HCT116 (cell line): ENCODE measurements around the gene UNC80. TPM values are rescaled to one million over a fixed set of nuclear protein-coding genes. Genes with fewer than 3 reads are reported as not detected.

Source experiments
- ATAC-seq: fragments of 200-7000 bp; cut with Tn5 transposase; 2 replicates; pipeline ENCODE4 v1.9.1; 2020; ENCODE audit warnings: mild to moderate bottlenecking, moderate library complexity
- BruUV-seq: library from RNA; stranded (reverse); fragments of 400-500 nt; replicated peaks from 2 replicates; lab custom pipeline; 2021; lab: Mats Ljungman, UMichigan
- CTCF ChIA-PET: fragments of 300-600 bp; sonication (Branson Sonifier 250); formaldehyde crosslinking; loops from one replicate; lab custom pipeline; 2021; ENCODE audit warnings: antibody characterized with exemption; lab: Charles Lee
- POLR2A ChIA-PET: fragments of 300-600, 350-600 bp; sonication (Branson Sonifier 250); formaldehyde crosslinking; loops from one replicate; lab custom pipeline; 2021; ENCODE audit warnings: antibody characterized with exemption; lab: Charles Lee
- RAD21 ChIA-PET, 2 experiments: fragments of 300-600 bp; sonication (Branson Sonifier 250); formaldehyde crosslinking; loops; one replicate each; lab custom pipeline; 2023; ENCODE audit warnings: low total read pairs in 2 of 2; ENCODE audit not compliant: uncharacterized antibody in 2 of 2, unreplicated experiment in 2 of 2, low non-redundant PET in 1 of 2; lab: Charles Lee
- DNase-seq: peaks from one replicate; pipeline ENCODE4 v3.0.0-alpha.2; 2010; ENCODE audit warnings: low read depth, low spot score
- H2AFZ ChIP-seq: fragments of 200-600 bp; shearing (Covaris generic), sonication (generic); 2 replicates; pipeline ENCODE4 v1.6.1; 2017; ENCODE audit warnings: low read depth, mixed run types, mixed read lengths, antibody characterized with exemption, low read length; ENCODE audit not compliant: poor library complexity, severe bottlenecking
- H3K27ac ChIP-seq: 2 replicates; pipeline ENCODE4 v1.5.1; 2012; ENCODE audit warnings: low read depth, low read length
- H3K27me3 ChIP-seq: fragments of 200-600 bp; sonication (generic); 2 replicates; pipeline ENCODE4 v1.6.1; 2016; ENCODE audit warnings: mixed run types, low read length, mixed read lengths; ENCODE audit not compliant: insufficient read depth
- H3K36me3 ChIP-seq, 2 experiments: fragments of 200-500 bp in 1 of 2; fragments of 200-600 bp in 1 of 2; sonication (Bioruptor generic) in 1 of 2; sonication (generic) in 1 of 2; 2 replicates each; pipeline versions ENCODE4 v1.5.1 to v1.6.1; 2014 to 2016; ENCODE audit warnings: low read length in 2 of 2, inconsistent platforms in 1 of 2, mixed read lengths in 1 of 2, mixed run types in 1 of 2; ENCODE audit not compliant: insufficient read depth in 2 of 2, control insufficient read depth in 1 of 2
- H3K4me1 ChIP-seq, 2 experiments: fragments of 200-600 bp in 1 of 2; sonication (generic) in 1 of 2; 2 replicates each; pipeline versions ENCODE4 v1.5.1 to v1.6.1; 2012 to 2017; ENCODE audit warnings: low read length in 2 of 2, inconsistent platforms in 1 of 2, mild to moderate bottlenecking in 1 of 2, mixed read lengths in 1 of 2, mixed run types in 1 of 2, moderate library complexity in 1 of 2; ENCODE audit not compliant: insufficient read depth in 2 of 2, control insufficient read depth in 1 of 2
- H3K4me2 ChIP-seq: fragments of 200-600 bp; sonication (generic); 2 replicates; pipeline ENCODE4 v1.6.1; 2017; ENCODE audit warnings: mixed run types, low read length, mixed read lengths
- H3K4me3 ChIP-seq, 2 experiments: fragments of 200-600 bp in 1 of 2; sonication (generic) in 1 of 2; replicated peaks in 1 of 2; 2 replicates each; pipeline ENCODE4 v1.5.1; 2011 to 2016; ENCODE audit warnings: low read length in 2 of 2, control low read depth in 1 of 2, low read depth in 1 of 2, mild to moderate bottlenecking in 1 of 2, mixed read lengths in 1 of 2, mixed run types in 1 of 2
- H3K79me2 ChIP-seq: fragments of 200-600 bp; sonication (generic); 2 replicates; pipeline ENCODE4 v1.6.1; 2017; ENCODE audit warnings: mild to moderate bottlenecking, mixed run types, low read length, moderate library complexity, mixed read lengths; ENCODE audit not compliant: insufficient read depth
- H3K9ac ChIP-seq: fragments of 200-600 bp; sonication (generic); 2 replicates; pipeline ENCODE4 v1.6.1; 2016; ENCODE audit warnings: low read length, mixed read lengths
- H3K9me2 ChIP-seq: fragments of 200-600 bp; sonication (generic), shearing (Covaris generic); 2 replicates; pipeline ENCODE4 v1.6.1; 2017; ENCODE audit warnings: mixed run types, mild to moderate bottlenecking, moderate library complexity; ENCODE audit not compliant: insufficient read depth
- H3K9me3 ChIP-seq, 2 experiments: fragments of 200-500 bp in 1 of 2; fragments of 200-600 bp in 1 of 2; sonication (Bioruptor generic) in 1 of 2; sonication (generic) in 1 of 2; 2 replicates each; pipeline ENCODE4 v1.6.1; 2014 to 2017; ENCODE audit warnings: low read length in 2 of 2, mixed read lengths in 2 of 2, inconsistent platforms in 1 of 2, low read depth in 1 of 2, mild to moderate bottlenecking in 1 of 2, mixed run types in 1 of 2, moderate library complexity in 1 of 2; ENCODE audit not compliant: control insufficient read depth in 1 of 2, insufficient read depth in 1 of 2
- H4K20me1 ChIP-seq: fragments of 200-600 bp; sonication (generic), shearing (Covaris generic); 2 replicates; pipeline ENCODE4 v1.6.1; 2017; ENCODE audit warnings: mixed run types, mild to moderate bottlenecking, moderate library complexity; ENCODE audit not compliant: insufficient read depth
- CBX3 ChIP-seq: IDR thresholded peaks from 2 replicates; pipeline ENCODE4 v1.6.1; 2012; ENCODE audit warnings: low read depth
- ELF1 ChIP-seq: IDR thresholded peaks from 2 replicates; pipeline ENCODE4 v1.6.1; 2012; ENCODE audit warnings: low read depth, borderline replicate concordance
- EZH2phosphoT487 ChIP-seq: fragments of 200-600 bp; IDR thresholded peaks from 2 replicates; pipeline ENCODE4 v1.6.1; 2018; ENCODE audit warnings: antibody characterized with exemption, borderline replicate concordance
- FOSL1 ChIP-seq: IDR thresholded peaks from 2 replicates; pipeline ENCODE4 v1.6.1; 2012; ENCODE audit warnings: low read depth
- JUND ChIP-seq: IDR thresholded peaks from 2 replicates; pipeline ENCODE4 v1.6.1; 2012
- POLR2A ChIP-seq: IDR thresholded peaks from 2 replicates; pipeline ENCODE4 v1.7.0; 2011; ENCODE audit warnings: borderline replicate concordance; ENCODE audit not compliant: insufficient read depth, insufficient read length; ENCODE audit errors: extremely low read depth
- POLR2AphosphoS5 ChIP-seq: IDR thresholded peaks from 2 replicates; pipeline ENCODE4 v1.6.1; 2011; ENCODE audit warnings: mild to moderate bottlenecking, low read depth, low read length, moderate library complexity
- SP1 ChIP-seq: IDR thresholded peaks from 2 replicates; pipeline ENCODE4 v1.6.1; 2012; ENCODE audit warnings: low read depth
- TCF7L2 ChIP-seq: IDR thresholded peaks from 2 replicates; pipeline ENCODE4 v1.7.0; 2011; ENCODE audit warnings: borderline replicate concordance, inconsistent platforms; ENCODE audit not compliant: insufficient read depth, insufficient read length; ENCODE audit errors: extremely low read depth
- ZFX ChIP-seq: fragments of 450-650 bp; IDR thresholded peaks from 2 replicates; pipeline ENCODE4 v1.6.1; 2017
- intact Hi-C: fragments of 100-400 bp; cut with micrococcal nuclease; formaldehyde crosslinking; loops from 2 replicates; pipeline ENCODE4 v1.10.0; 2022
- total RNA-seq: library from RNA; stranded (reverse); gene quantifications from one replicate; pipeline ENCODE4 v1.2.1, GENCODE V29; 2021; ENCODE audit not compliant: unreplicated experiment
- TF ChIP-seq, protein P1 (sequence below): IDR thresholded peaks from 2 replicates; pipeline ENCODE4 v1.6.1; 2012; ENCODE audit warnings: low read depth
- TF ChIP-seq, protein P2 (sequence below), 3 experiments: fragments of 200-600 bp in 1 of 3; sonication (generic) in 1 of 3; IDR thresholded peaks in 2 of 3; conservative IDR thresholded peaks in 1 of 3; 2 replicates each; pipeline ENCODE4 v1.5.1; 2012 to 2017; ENCODE audit warnings: low read depth in 2 of 3, low read length in 2 of 3, antibody characterized with exemption in 1 of 3, borderline replicate concordance in 1 of 3, control low read depth in 1 of 3, mild to moderate bottlenecking in 1 of 3, mixed read lengths in 1 of 3, mixed run types in 1 of 3, moderate library complexity in 1 of 3; ENCODE audit not compliant: insufficient read depth in 1 of 3
- TF ChIP-seq, protein P3 (sequence below): IDR thresholded peaks from 2 replicates; pipeline ENCODE4 v1.6.1; 2012

UNC80 gene
- total RNA-seq, 1 experiment from 2014 or later = not detected

DNA sequence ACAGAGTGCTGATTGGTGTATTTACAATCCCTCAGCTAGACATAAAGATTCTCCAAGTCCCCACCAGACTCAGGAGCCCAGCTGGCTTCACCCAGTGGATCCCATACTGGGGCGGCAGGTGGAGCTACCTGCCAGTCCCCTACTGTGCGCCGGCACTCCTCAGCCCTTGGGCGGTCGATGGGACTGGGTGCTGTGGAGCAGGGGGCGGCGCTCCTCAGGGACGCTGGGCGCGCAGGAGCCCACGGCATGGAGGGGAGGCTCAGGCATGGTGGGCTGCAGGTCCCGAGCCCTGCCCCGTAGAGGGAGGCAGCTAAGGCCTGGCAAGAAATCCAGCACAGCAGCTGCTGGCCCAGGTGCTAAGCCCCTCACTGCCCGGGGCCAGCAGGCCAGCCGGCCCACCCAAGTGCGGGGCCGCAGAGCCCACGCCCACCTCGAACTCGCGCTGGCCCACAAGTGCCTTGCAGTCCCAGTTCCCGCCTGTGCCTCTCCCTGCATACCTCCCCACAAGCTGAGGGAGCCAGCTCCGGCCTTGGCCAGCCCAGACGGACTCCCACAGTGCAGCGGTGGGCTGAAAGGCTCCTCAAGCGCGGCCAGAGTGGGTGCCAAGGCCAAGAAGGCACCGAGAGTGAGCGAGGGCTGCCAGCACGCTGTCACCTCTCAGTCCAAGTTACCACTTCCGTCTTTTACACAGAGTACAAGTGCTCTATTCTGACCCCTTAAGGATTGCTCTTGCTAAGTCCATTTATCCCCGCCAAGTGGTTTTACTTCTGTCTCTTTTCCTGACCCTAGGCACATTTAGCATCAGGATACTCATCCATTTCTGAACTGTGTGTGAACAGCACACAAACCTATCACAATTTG is 229.1 kb downstream of the UNC80 start (continued):
- TF ChIP-seq, protein P1, sequence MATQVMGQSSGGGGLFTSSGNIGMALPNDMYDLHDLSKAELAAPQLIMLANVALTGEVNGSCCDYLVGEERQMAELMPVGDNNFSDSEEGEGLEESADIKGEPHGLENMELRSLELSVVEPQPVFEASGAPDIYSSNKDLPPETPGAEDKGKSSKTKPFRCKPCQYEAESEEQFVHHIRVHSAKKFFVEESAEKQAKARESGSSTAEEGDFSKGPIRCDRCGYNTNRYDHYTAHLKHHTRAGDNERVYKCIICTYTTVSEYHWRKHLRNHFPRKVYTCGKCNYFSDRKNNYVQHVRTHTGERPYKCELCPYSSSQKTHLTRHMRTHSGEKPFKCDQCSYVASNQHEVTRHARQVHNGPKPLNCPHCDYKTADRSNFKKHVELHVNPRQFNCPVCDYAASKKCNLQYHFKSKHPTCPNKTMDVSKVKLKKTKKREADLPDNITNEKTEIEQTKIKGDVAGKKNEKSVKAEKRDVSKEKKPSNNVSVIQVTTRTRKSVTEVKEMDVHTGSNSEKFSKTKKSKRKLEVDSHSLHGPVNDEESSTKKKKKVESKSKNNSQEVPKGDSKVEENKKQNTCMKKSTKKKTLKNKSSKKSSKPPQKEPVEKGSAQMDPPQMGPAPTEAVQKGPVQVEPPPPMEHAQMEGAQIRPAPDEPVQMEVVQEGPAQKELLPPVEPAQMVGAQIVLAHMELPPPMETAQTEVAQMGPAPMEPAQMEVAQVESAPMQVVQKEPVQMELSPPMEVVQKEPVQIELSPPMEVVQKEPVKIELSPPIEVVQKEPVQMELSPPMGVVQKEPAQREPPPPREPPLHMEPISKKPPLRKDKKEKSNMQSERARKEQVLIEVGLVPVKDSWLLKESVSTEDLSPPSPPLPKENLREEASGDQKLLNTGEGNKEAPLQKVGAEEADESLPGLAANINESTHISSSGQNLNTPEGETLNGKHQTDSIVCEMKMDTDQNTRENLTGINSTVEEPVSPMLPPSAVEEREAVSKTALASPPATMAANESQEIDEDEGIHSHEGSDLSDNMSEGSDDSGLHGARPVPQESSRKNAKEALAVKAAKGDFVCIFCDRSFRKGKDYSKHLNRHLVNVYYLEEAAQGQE = no peak
- no peak for TF ChIP-seq CBX3

DNA sequence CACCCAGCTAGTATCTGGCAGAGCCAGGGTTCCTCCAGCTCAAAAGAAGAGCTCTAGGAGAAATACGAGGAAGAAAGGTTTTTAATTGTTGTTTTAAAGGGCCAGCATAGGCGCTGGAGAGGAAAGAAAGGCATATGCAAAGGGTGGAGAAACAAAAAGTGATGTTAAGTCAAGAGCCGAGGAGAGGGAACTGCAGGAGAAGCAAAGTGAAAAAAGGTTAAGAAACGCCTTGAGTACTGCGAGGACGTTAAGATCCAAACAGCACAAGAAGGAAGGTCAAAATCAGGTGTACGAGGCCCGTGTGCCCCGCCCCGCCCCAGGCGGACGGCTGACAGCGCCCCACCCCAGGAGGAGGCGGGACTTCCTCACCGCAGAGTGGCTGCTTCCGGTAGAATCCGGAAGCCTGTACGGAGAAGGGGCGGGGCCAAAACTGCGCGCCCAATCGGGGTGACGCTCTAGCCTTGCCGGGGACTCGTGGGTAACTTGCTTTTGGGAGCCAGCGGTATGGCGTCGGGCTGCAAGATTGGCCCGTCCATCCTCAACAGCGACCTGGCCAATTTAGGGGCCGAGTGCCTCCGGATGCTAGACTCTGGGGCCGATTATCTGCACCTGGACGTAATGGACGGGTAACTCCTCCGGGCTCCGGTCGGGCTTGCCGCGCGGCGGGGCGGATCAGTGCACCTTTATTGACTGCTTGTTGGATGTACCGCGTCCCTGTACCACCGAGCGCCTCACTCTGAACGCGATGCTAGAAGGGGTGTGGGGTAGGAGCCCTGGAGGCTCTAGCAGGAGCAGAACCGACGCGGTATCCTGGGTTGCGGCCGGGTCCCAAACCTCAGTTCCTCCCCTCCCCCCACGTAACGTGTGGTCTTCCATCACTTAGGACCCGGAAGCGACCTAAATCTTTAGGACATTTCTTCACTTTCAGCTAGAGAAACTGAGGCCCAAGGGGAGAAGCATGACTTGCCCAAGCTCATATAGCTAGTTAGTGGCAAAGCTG is 230.8 kb downstream of the UNC80 start, which contains the start of gene RPE:
RPE (plus strand) TSS at position 481 of the 1,000 bp plus-strand sequence; CDS start at position 505, 24 bp downstream.
- Histone ChIP-seq H3K9me3 (no peaks in the 10 kb centered on the region), H3K9ac (peak within 1 kb of the TSS; percentile 92), H3K4me2 (peak within 1 kb of the TSS; percentile 85), H3K27me3 (no peaks in the 10 kb centered on the region), H3K4me3 (peak within 1 kb of the TSS; percentile 73 to 80), H2AFZ (peak within 1 kb of the TSS; percentile 75), H3K4me1 (peaks cover 4 to 19% of the 10 kb centered on the region in 2 experiments; a peak in 3 of 4 replicates), H3K79me2 (peaks cover 51% of the 10 kb centered on the region), H4K20me1 (peaks cover 22% of the 10 kb centered on the region; the same call in 1 of the 2 replicates), H3K9me2 (no peaks in the 10 kb centered on the region), H3K27ac (peak within 1 kb of the TSS; percentile 66), H3K36me3 (peaks cover 0 to 6% of the 10 kb centered on the region in 2 experiments; a peak in 3 of 4 replicates)
- TSS peak; percentile 53 for BruUV-seq
- CTCF ChIA-PET = no interaction called here
- RAD21 ChIA-PET = no interaction called here
- peak; percentile 95 for ATAC-seq
- intact Hi-C loops = loop anchor here (5.0 kb wide), 1 partner anchor 170 kb away; the partner anchor contains the start of gene KANSL1L
- POLR2A ChIA-PET = no interaction called here
- DNase-seq = peak; percentile 87
- TF ChIP-seq, protein P2, sequence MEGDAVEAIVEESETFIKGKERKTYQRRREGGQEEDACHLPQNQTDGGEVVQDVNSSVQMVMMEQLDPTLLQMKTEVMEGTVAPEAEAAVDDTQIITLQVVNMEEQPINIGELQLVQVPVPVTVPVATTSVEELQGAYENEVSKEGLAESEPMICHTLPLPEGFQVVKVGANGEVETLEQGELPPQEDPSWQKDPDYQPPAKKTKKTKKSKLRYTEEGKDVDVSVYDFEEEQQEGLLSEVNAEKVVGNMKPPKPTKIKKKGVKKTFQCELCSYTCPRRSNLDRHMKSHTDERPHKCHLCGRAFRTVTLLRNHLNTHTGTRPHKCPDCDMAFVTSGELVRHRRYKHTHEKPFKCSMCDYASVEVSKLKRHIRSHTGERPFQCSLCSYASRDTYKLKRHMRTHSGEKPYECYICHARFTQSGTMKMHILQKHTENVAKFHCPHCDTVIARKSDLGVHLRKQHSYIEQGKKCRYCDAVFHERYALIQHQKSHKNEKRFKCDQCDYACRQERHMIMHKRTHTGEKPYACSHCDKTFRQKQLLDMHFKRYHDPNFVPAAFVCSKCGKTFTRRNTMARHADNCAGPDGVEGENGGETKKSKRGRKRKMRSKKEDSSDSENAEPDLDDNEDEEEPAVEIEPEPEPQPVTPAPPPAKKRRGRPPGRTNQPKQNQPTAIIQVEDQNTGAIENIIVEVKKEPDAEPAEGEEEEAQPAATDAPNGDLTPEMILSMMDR (IDR thresholded peaks at IDR 0.05 in 2 of 3, conservative IDR thresholded peaks at IDR 0.05 in 1 of 3; ENCODE audit: borderline replicate concordance in 1 of 3, insufficient read depth in 1 of 3, low read depth in 2 of 3, low read length in 2 of 3) = no peak
- peak; percentile 52; the same call in 1 of the 2 replicates for TF ChIP-seq ZFX
- TF ChIP-seq CBX3 = peak; percentile 60; the same call in 1 of the 2 replicates
- TF ChIP-seq ELF1 = peak; percentile 79
- no peak for TF ChIP-seq FOSL1
- TF ChIP-seq POLR2A = peak; percentile 91
- peak; percentile 73 for TF ChIP-seq SP1
- TF ChIP-seq, protein P3, sequence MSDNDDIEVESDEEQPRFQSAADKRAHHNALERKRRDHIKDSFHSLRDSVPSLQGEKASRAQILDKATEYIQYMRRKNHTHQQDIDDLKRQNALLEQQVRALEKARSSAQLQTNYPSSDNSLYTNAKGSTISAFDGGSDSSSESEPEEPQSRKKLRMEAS = peak; percentile 91
- no peak for TF ChIP-seq EZH2phosphoT487
- TF ChIP-seq POLR2AphosphoS5 = peak; percentile 95
- no peak for TF ChIP-seq JUND
- no peak for TF ChIP-seq TCF7L2
